ENCODE results near the gene DERL2.
"Not testable (repeated sequence)": the region's sequence is repeated elsewhere in the genome, so short reads cannot be mapped to it uniquely, and the experiment has no call there.

Gene DERL2

GRCh38 chr17:5439446-5439764 is 46.6 kb downstream of the DERL2 start:
- DNase-seq: no peak
- Histone ChIP-seq H3K27ac (ENCODE audit: insufficient read depth in 1 of 2, low read depth in 1 of 2, low read length in 2 of 2, poor library complexity in 1 of 2, severe bottlenecking in 2 of 2) (peak overlapping the region in 1 of 2 experiments; percentile 85), H3K27me3 (replicated peaks in 2 of 5; ENCODE audit: control insufficient read depth in 4 of 5, insufficient read depth in 5 of 5, low read length in 4 of 5) (no peaks in the 10 kb centered on the region), H3K36me3 (ENCODE audit: control insufficient read depth in 4 of 4, insufficient read depth in 4 of 4, low read length in 3 of 4) (peaks cover 14 to 47% (median 33%) of the 10 kb centered on the region in 4 experiments), H3K4me3 (ENCODE audit: control insufficient read depth in 1 of 7, extremely low read depth in 1 of 7, insufficient read depth in 4 of 7, low read depth in 2 of 7, low read length in 6 of 7) (peak overlapping the region in 6 of 7 experiments; percentile 68 to 100 (median 94)), H3K4me1 (ENCODE audit: control extremely low read depth in 1 of 4, control insufficient read depth in 4 of 4, insufficient read depth in 4 of 4, low read length in 3 of 4) (peaks cover 17 to 35% (median 25%) of the 10 kb centered on the region in 4 experiments), H3K9me3 (ENCODE audit: control extremely low read depth in 1 of 5, control insufficient read depth in 4 of 5, insufficient read depth in 2 of 5, low read depth in 1 of 5, low read length in 4 of 5) (no peaks in the 10 kb centered on the region)
- CTCF ChIA-PET: interaction anchor here (0.5 to 4.8 kb wide), 16 partner anchors 9 to 1006 kb away, joined by 3 to 30 read pairs (median 3); partner anchors contain the start of genes NUP88, RPAIN and SPNS3
- no CpG with 5 or more reads among the region's 1 CpG for WGBS (ENCODE audit: insufficient coverage)
- POLR2A ChIA-PET: interaction anchor here (1.0 to 2.3 kb wide), 2 partner anchors 10 to 20 kb away, joined by 3 to 13 read pairs; partner anchors contain the start of genes NUP88 and RPAIN

- peak; percentile 94 to 97 (median 96) for DNase-seq
- H3K4me1 ChIP-seq (ENCODE audit: control extremely low read depth in 1 of 4, control insufficient read depth in 4 of 4, insufficient read depth in 4 of 4, low read length in 3 of 4): peaks cover 17 to 35% (median 25%) of the 10 kb centered on the region in 4 experiments
- peak within 1 kb of the TSS; percentile 75 to 85 for H3K27ac ChIP-seq (ENCODE audit: insufficient read depth in 1 of 2, low read depth in 1 of 2, low read length in 2 of 2, poor library complexity in 1 of 2, severe bottlenecking in 2 of 2)
- ChIA-PET POLR2A (interaction anchor here (1.0 to 2.3 kb wide), 3 partner anchors 9 to 19 kb away, joined by 3 to 13 read pairs (median 3); partner anchors contain the start of genes NUP88 and RPAIN), CTCF (interaction anchor here (0.5 to 4.8 kb wide), 16 partner anchors 9 to 1005 kb away, joined by 3 to 30 read pairs (median 3); partner anchors contain the start of genes NUP88, RPAIN and SPNS3)
- peaks cover 15 to 46% (median 32%) of the 10 kb centered on the region in 4 experiments for H3K36me3 ChIP-seq (ENCODE audit: control insufficient read depth in 4 of 4, insufficient read depth in 4 of 4, low read length in 3 of 4)
- H3K9me3 ChIP-seq (ENCODE audit: control extremely low read depth in 1 of 5, control insufficient read depth in 4 of 5, insufficient read depth in 2 of 5, low read depth in 1 of 5, low read length in 4 of 5): no peaks in the 10 kb centered on the region
- H3K4me3 ChIP-seq (ENCODE audit: control insufficient read depth in 1 of 7, extremely low read depth in 1 of 7, insufficient read depth in 4 of 7, low read depth in 2 of 7, low read length in 6 of 7): peak within 1 kb of the TSS; percentile 68 to 100 (median 92)
- H3K27me3 ChIP-seq (replicated peaks in 2 of 5; ENCODE audit: control insufficient read depth in 4 of 5, insufficient read depth in 5 of 5, low read length in 4 of 5): no peaks in the 10 kb centered on the region
- under 1% methylated on average over 67 of the region's 75 CpGs for WGBS (ENCODE audit: insufficient coverage)
These were observed 47.1 kb downstream of the DERL2 start, which contains the start of gene C1QBP for GRCh38 chr17:5438716-5439445. Gene C1QBP (minus strand): TSS chr17:5439155. CDS start chr17:5439073, 82 bp downstream.

- 93% methylated on average over 5 of the region's 5 CpGs for WGBS (ENCODE audit: insufficient coverage)
- Histone ChIP-seq H3K4me3 (ENCODE audit: control insufficient read depth in 1 of 7, extremely low read depth in 1 of 7, insufficient read depth in 4 of 7, low read depth in 2 of 7, low read length in 6 of 7) (peak overlapping the region in 6 of 7 experiments; percentile 68 to 100 (median 91)), H3K4me1 (ENCODE audit: control extremely low read depth in 1 of 4, control insufficient read depth in 4 of 4, insufficient read depth in 4 of 4, low read length in 3 of 4) (peaks cover 17 to 35% (median 25%) of the 10 kb centered on the region in 4 experiments), H3K9me3 (ENCODE audit: control extremely low read depth in 1 of 5, control insufficient read depth in 4 of 5, insufficient read depth in 2 of 5, low read depth in 1 of 5, low read length in 4 of 5) (no peaks in the 10 kb centered on the region), H3K27me3 (replicated peaks in 2 of 5; ENCODE audit: control insufficient read depth in 4 of 5, insufficient read depth in 5 of 5, low read length in 4 of 5) (no peaks in the 10 kb centered on the region), H3K27ac (ENCODE audit: insufficient read depth in 1 of 2, low read depth in 1 of 2, low read length in 2 of 2, poor library complexity in 1 of 2, severe bottlenecking in 2 of 2) (peak overlapping the region; percentile 19 to 85), H3K36me3 (ENCODE audit: control insufficient read depth in 4 of 4, insufficient read depth in 4 of 4, low read length in 3 of 4) (peaks cover 17 to 47% (median 34%) of the 10 kb centered on the region in 4 experiments)
- ChIA-PET POLR2A (interaction anchor here (1.1 kb wide), 1 partner anchor 10 kb away, joined by 3 read pairs; no protein-coding TSS in a partner anchor), CTCF (interaction anchor here (1.3 to 4.8 kb wide), 3 partner anchors 13 to 131 kb away, joined by 3 to 30 read pairs (median 4); partner anchors contain the start of genes NUP88 and RPAIN)
- no peak for DNase-seq
These were observed 48.2 kb downstream of the DERL2 start for GRCh38 chr17:5437721-5438317.

- H3K4me3 ChIP-seq (ENCODE audit: control insufficient read depth in 1 of 7, extremely low read depth in 1 of 7, insufficient read depth in 4 of 7, low read depth in 2 of 7, low read length in 6 of 7); H3K9me3 ChIP-seq (ENCODE audit: control extremely low read depth in 1 of 5, control insufficient read depth in 4 of 5, insufficient read depth in 2 of 5, low read depth in 1 of 5, low read length in 4 of 5); H3K27me3 ChIP-seq (replicated peaks in 2 of 5; ENCODE audit: control insufficient read depth in 4 of 5, insufficient read depth in 5 of 5, low read length in 4 of 5): not testable (repeated sequence)
- ChIA-PET CTCF (interaction anchor here (1.2 to 1.6 kb wide), 2 partner anchors 11 to 47 kb away, joined by 3 to 4 read pairs; no protein-coding TSS in a partner anchor), POLR2A (interaction anchor here (0.6 to 1.1 kb wide), 2 partner anchors 11 to 22 kb away, joined by 3 read pairs; no protein-coding TSS in a partner anchor)
- Histone ChIP-seq H3K36me3 (ENCODE audit: control insufficient read depth in 4 of 4, insufficient read depth in 4 of 4, low read length in 3 of 4) (peaks cover 14 to 57% (median 41%) of the 10 kb centered on the region in 4 experiments), H3K4me1 (ENCODE audit: control extremely low read depth in 1 of 4, control insufficient read depth in 4 of 4, insufficient read depth in 4 of 4, low read length in 3 of 4) (peaks cover 17 to 35% (median 25%) of the 10 kb centered on the region in 4 experiments), H3K27ac (ENCODE audit: insufficient read depth in 1 of 2, low read depth in 1 of 2, low read length in 2 of 2, poor library complexity in 1 of 2, severe bottlenecking in 2 of 2) (peak overlapping the region in 1 of 2 experiments; percentile 11)
- WGBS (ENCODE audit: insufficient coverage): 83% methylated on average over 2 of the region's 12 CpGs
- DNase-seq: peak in 2 of 3 donors; percentile 68 to 73
These were observed 50.1 kb downstream of the DERL2 start for GRCh38 chr17:5435781-5436315.

- H3K27me3 ChIP-seq (replicated peaks in 2 of 5; ENCODE audit: control insufficient read depth in 4 of 5, insufficient read depth in 5 of 5, low read length in 4 of 5): no peaks in the 10 kb centered on the region
- no peaks in the 10 kb centered on the region for H3K9me3 ChIP-seq (ENCODE audit: control extremely low read depth in 1 of 5, control insufficient read depth in 4 of 5, insufficient read depth in 2 of 5, low read depth in 1 of 5, low read length in 4 of 5)
- peaks cover 17 to 35% (median 25%) of the 10 kb centered on the region in 4 experiments for H3K4me1 ChIP-seq (ENCODE audit: control extremely low read depth in 1 of 4, control insufficient read depth in 4 of 4, insufficient read depth in 4 of 4, low read length in 3 of 4)
- ChIA-PET CTCF (no interaction called here), POLR2A (no interaction called here)
- H3K4me3 ChIP-seq (ENCODE audit: control insufficient read depth in 1 of 7, extremely low read depth in 1 of 7, insufficient read depth in 4 of 7, low read depth in 2 of 7, low read length in 6 of 7): no peak overlapping the region
- WGBS (ENCODE audit: insufficient coverage): 100% methylated on average over 2 of the region's 2 CpGs
- DNase-seq: no peak
- peaks cover 19 to 63% (median 47%) of the 10 kb centered on the region in 4 experiments for H3K36me3 ChIP-seq (ENCODE audit: control insufficient read depth in 4 of 4, insufficient read depth in 4 of 4, low read length in 3 of 4)
- H3K27ac ChIP-seq (ENCODE audit: insufficient read depth in 1 of 2, low read depth in 1 of 2, low read length in 2 of 2, poor library complexity in 1 of 2, severe bottlenecking in 2 of 2): no peak overlapping the region
These were observed 51.0 kb downstream of the DERL2 start for GRCh38 chr17:5434984-5435383.

GRCh38 chr17:5431949-5432556 is 53.9 kb downstream of the DERL2 start:
- Histone ChIP-seq H3K4me3 (ENCODE audit: control insufficient read depth in 1 of 7, extremely low read depth in 1 of 7, insufficient read depth in 4 of 7, low read depth in 2 of 7, low read length in 6 of 7) (no peak overlapping the region), H3K36me3 (ENCODE audit: control insufficient read depth in 4 of 4, insufficient read depth in 4 of 4, low read length in 3 of 4) (peaks cover 24 to 83% (median 71%) of the 10 kb centered on the region in 4 experiments), H3K27me3 (replicated peaks in 2 of 5; ENCODE audit: control insufficient read depth in 4 of 5, insufficient read depth in 5 of 5, low read length in 4 of 5) (no peaks in the 10 kb centered on the region), H3K4me1 (ENCODE audit: control extremely low read depth in 1 of 4, control insufficient read depth in 4 of 4, insufficient read depth in 4 of 4, low read length in 3 of 4) (peaks cover 4 to 14% (median 10%) of the 10 kb centered on the region in 4 experiments), H3K9me3 (ENCODE audit: control extremely low read depth in 1 of 5, control insufficient read depth in 4 of 5, insufficient read depth in 2 of 5, low read depth in 1 of 5, low read length in 4 of 5) (no peaks in the 10 kb centered on the region), H3K27ac (ENCODE audit: insufficient read depth in 1 of 2, low read depth in 1 of 2, low read length in 2 of 2, poor library complexity in 1 of 2, severe bottlenecking in 2 of 2) (no peak overlapping the region)
- ChIA-PET POLR2A (no interaction called here), CTCF (no interaction called here)
- no peak for DNase-seq
- 87% methylated on average over 2 of the region's 3 CpGs for WGBS (ENCODE audit: insufficient coverage)

Measured in common myeloid progenitor, CD34-positive (primary cell).